Bone marrow (tissue), 2 donors: Measurements from ENCODE around the gene HEATR5A.
"Not testable (repeated sequence)": the region's sequence is repeated elsewhere in the genome, so short reads cannot be mapped to it uniquely, and the experiment has no call there.

ENCODE experiments used
- DNase-seq, 2 donors: peaks; one replicate each; lab custom pipeline; 2025; lab: John Stamatoyannopoulos, UW

HEATR5A gene

GRCh38 chr14:31257554-31258426, 162.6 kb downstream of the HEATR5A start:
- DNase-seq = not testable (repeated sequence)

- no peak for DNase-seq
Observed at GRCh38 chr14:31257244-31257553, 163.2 kb downstream of the HEATR5A start.

GRCh38 chr14:31256534-31257243, 163.7 kb downstream of the HEATR5A start:
- DNase-seq = no peak

GRCh38 chr14:31255918-31256317, 164.4 kb downstream of the HEATR5A start:
- not testable (repeated sequence) for DNase-seq

GRCh38 chr14:31255286-31255685, 165.1 kb downstream of the HEATR5A start:
- DNase-seq = no peak

- DNase-seq = no peak
Observed at GRCh38 chr14:31253746-31254471, 166.4 kb downstream of the HEATR5A start.

GRCh38 chr14:31252865-31253264, 167.5 kb downstream of the HEATR5A start:
- no peak for DNase-seq

- no peak for DNase-seq
Observed at GRCh38 chr14:31251028-31251958, 169.1 kb downstream of the HEATR5A start.

GRCh38 chr14:31244626-31245025, 175.7 kb downstream of the HEATR5A start:
- no peak for DNase-seq

- no peak for DNase-seq
Observed at GRCh38 chr14:31243860-31244259, 176.5 kb downstream of the HEATR5A start.

GRCh38 chr14:31242161-31242940, 178.0 kb downstream of the HEATR5A start:
- DNase-seq = not testable (repeated sequence)
